ENCODE data around the gene PI4KA. TPM values are rescaled to one million over a fixed set of nuclear protein-coding genes. Genes with fewer than 3 reads are reported as not detected.

The PI4KA gene
- polyA plus RNA-seq, 1 donor from 2014 or later = 42.2 TPM

- H3F3A ChIP-seq (ENCODE audit: insufficient read depth, low read length, poor library complexity, severe bottlenecking) = no peaks in the 10 kb centered on the region
- H3K4me2 ChIP-seq (ENCODE audit: low read length) = no peak overlapping the region
- H3K9me2 ChIP-seq (ENCODE audit: insufficient read depth, low read length) = no peaks in the 10 kb centered on the region
- H3K36me3 ChIP-seq (ENCODE audit: insufficient read depth, low read length) = no peaks in the 10 kb centered on the region
- no peak overlapping the region for H3K4me3 ChIP-seq (ENCODE audit: low read length)
- H3K79me2 ChIP-seq (replicated peaks; ENCODE audit: insufficient read depth, low read length) = no peaks in the 10 kb centered on the region
- no peak overlapping the region for H3K9ac ChIP-seq (ENCODE audit: low read length)
- H3K27me3 ChIP-seq (ENCODE audit: insufficient read depth, low read depth, low read length) = no peaks in the 10 kb centered on the region
- no peaks in the 10 kb centered on the region for H3K9me3 ChIP-seq (ENCODE audit: low read length)
- TF ChIP-seq SMC3 (conservative IDR thresholded peaks at IDR 0.05; ENCODE audit: poor library complexity) (no peak), EP300 (conservative IDR thresholded peaks at IDR 0.05; ENCODE audit: poor library complexity, severe bottlenecking) (no peak), EZH2 (IDR thresholded peaks at IDR 0.05; ENCODE audit: borderline replicate concordance, insufficient read depth, low read length, poor library complexity, severe bottlenecking) (no peak), RAD21 (conservative IDR thresholded peaks at IDR 0.05) (no peak), MXI1 (conservative IDR thresholded peaks at IDR 0.05; ENCODE audit: poor library complexity, severe bottlenecking) (no peak)
- no peak overlapping the region for H3K27ac ChIP-seq (ENCODE audit: low read length)
- no peak overlapping the region for H2AFZ ChIP-seq (ENCODE audit: low read depth, low read length)
- H4K20me1 ChIP-seq (ENCODE audit: insufficient read depth) = no peaks in the 10 kb centered on the region
Observed at GRCh38 chr22:20659258-20659657, 199.4 kb downstream of the PI4KA start.

DNA sequence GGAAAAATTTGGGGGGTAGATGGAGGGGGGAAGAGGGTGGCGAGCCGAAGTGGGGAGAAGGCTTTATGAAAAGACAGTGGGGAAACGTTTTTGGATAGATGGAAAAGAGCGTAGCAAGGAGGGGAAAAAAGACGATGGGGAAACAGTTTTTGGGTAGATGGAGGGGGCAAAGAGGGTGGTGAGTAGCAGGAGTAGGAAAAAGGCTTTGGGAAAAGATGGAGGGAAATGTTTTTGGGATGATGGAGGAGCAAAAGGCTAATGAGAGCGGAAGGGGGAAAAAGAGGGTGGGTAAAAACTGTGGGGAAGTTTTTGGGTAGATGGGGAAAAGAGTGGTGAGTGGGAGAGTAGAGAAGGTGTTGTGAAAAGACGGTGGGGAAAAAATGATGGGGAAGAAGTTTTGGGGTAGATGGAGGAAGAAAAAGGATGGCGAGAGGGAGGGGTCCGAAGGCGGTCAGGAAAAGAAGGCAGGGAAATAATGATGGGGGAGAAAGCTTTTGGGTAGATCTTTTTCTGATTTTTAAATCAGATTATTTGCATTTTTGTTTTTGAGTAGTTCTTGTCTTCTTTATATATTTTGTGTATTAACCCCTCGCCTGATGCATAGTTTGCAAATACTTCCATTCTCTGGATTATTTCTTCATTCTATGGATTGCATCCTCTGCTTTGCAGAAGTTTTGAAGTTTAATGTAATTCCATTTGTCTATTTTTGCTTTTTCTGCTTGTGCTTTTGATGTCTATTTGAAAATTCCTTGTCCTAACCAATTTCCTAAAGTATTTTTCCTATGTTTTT, 200.0 kb downstream of the PI4KA start:
- Histone ChIP-seq H3K36me3 (ENCODE audit: insufficient read depth, low read length) (no peaks in the 10 kb centered on the region), H3K9ac (ENCODE audit: low read length) (no peak overlapping the region), H3K4me2 (ENCODE audit: low read length) (no peak overlapping the region), H3K27me3 (ENCODE audit: insufficient read depth, low read depth, low read length) (no peaks in the 10 kb centered on the region), H4K20me1 (ENCODE audit: insufficient read depth) (no peaks in the 10 kb centered on the region), H3K79me2 (replicated peaks; ENCODE audit: insufficient read depth, low read length) (no peaks in the 10 kb centered on the region), H2AFZ (ENCODE audit: low read depth, low read length) (no peak overlapping the region), H3F3A (ENCODE audit: insufficient read depth, low read length, poor library complexity, severe bottlenecking) (no peaks in the 10 kb centered on the region), H3K4me3 (ENCODE audit: low read length) (no peak overlapping the region), H3K27ac (ENCODE audit: low read length) (no peak overlapping the region), H3K9me3 (ENCODE audit: low read length) (no peaks in the 10 kb centered on the region), H3K9me2 (ENCODE audit: insufficient read depth, low read length) (no peaks in the 10 kb centered on the region)
- TF ChIP-seq MXI1 (conservative IDR thresholded peaks at IDR 0.05; ENCODE audit: poor library complexity, severe bottlenecking) (no peak), EZH2 (IDR thresholded peaks at IDR 0.05; ENCODE audit: borderline replicate concordance, insufficient read depth, low read length, poor library complexity, severe bottlenecking) (no peak), RAD21 (conservative IDR thresholded peaks at IDR 0.05) (no peak), TAF1 (IDR thresholded peaks at IDR 0.05; ENCODE audit: low read depth) (no peak), EP300 (conservative IDR thresholded peaks at IDR 0.05; ENCODE audit: poor library complexity, severe bottlenecking) (no peak), SMC3 (conservative IDR thresholded peaks at IDR 0.05; ENCODE audit: poor library complexity) (no peak), POLR2AphosphoS5 (IDR thresholded peaks at IDR 0.05) (no peak)
- TF ChIP-seq, protein P1, sequence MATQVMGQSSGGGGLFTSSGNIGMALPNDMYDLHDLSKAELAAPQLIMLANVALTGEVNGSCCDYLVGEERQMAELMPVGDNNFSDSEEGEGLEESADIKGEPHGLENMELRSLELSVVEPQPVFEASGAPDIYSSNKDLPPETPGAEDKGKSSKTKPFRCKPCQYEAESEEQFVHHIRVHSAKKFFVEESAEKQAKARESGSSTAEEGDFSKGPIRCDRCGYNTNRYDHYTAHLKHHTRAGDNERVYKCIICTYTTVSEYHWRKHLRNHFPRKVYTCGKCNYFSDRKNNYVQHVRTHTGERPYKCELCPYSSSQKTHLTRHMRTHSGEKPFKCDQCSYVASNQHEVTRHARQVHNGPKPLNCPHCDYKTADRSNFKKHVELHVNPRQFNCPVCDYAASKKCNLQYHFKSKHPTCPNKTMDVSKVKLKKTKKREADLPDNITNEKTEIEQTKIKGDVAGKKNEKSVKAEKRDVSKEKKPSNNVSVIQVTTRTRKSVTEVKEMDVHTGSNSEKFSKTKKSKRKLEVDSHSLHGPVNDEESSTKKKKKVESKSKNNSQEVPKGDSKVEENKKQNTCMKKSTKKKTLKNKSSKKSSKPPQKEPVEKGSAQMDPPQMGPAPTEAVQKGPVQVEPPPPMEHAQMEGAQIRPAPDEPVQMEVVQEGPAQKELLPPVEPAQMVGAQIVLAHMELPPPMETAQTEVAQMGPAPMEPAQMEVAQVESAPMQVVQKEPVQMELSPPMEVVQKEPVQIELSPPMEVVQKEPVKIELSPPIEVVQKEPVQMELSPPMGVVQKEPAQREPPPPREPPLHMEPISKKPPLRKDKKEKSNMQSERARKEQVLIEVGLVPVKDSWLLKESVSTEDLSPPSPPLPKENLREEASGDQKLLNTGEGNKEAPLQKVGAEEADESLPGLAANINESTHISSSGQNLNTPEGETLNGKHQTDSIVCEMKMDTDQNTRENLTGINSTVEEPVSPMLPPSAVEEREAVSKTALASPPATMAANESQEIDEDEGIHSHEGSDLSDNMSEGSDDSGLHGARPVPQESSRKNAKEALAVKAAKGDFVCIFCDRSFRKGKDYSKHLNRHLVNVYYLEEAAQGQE (IDR thresholded peaks at IDR 0.05; ENCODE audit: borderline replicate concordance) = no peak
- TF ChIP-seq, protein P2, sequence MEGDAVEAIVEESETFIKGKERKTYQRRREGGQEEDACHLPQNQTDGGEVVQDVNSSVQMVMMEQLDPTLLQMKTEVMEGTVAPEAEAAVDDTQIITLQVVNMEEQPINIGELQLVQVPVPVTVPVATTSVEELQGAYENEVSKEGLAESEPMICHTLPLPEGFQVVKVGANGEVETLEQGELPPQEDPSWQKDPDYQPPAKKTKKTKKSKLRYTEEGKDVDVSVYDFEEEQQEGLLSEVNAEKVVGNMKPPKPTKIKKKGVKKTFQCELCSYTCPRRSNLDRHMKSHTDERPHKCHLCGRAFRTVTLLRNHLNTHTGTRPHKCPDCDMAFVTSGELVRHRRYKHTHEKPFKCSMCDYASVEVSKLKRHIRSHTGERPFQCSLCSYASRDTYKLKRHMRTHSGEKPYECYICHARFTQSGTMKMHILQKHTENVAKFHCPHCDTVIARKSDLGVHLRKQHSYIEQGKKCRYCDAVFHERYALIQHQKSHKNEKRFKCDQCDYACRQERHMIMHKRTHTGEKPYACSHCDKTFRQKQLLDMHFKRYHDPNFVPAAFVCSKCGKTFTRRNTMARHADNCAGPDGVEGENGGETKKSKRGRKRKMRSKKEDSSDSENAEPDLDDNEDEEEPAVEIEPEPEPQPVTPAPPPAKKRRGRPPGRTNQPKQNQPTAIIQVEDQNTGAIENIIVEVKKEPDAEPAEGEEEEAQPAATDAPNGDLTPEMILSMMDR (IDR thresholded peaks at IDR 0.05; ENCODE audit: poor library complexity, severe bottlenecking) = no peak
